Measurements from ENCODE around the gene ASPSCR1. TPM values are rescaled to one million over a fixed set of nuclear protein-coding genes. Genes with fewer than 3 reads are reported as not detected.

ASPSCR1 gene
- total and polyA plus RNA-seq, 2 of the 13 experiments (the other 11 are each of a cell fraction or from before 2014, with no cell fraction given): 274 to 314 TPM

DNA sequence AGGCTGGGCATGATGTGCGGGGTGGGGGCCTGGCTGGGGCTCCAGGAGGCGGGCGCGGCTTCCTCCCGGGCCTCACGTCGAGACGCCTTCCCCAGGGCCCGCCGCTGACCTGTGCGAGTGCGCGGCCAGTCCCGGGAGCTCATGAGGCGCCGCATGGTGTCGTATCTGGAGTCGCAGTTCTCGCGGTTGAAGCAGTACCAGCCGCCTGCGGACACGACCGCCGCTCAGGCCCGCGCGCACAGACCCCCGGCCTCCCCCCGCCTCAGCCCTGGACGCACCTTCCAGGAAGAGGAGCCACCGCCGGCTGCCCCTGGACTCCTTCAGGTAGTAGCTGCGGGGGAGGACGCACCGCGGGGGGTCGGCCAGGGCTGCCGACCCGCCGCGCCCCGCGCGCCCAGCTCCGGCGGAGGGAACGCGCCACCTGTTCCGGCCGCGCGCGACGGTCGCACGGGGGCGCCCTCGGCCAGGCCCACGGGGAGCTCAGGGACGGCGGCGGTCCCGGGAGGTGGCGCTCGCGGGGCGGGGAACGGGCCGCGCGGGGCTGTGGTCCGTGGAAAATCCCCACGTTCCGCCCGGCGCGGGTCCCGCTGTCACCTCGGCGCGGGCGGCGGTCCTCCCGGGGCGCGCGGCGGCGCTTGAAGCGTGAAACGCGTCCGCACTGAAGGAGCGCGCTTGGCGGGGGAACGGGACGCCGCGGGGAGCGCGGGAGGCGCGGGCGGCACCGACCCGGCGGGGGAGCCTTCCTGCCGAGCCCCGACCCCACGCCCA lies 17.9 kb upstream of the ASPSCR1 start (continued):
- peak; percentile 90; the same call in 1 of the 2 replicates for TF ChIP-seq CENPT (CRISPR knock-in tag; IDR thresholded peaks at IDR 0.05; ENCODE audit: low read depth)
- peak; percentile 64 for TF ChIP-seq ASH2L (IDR thresholded peaks at IDR 0.05; ENCODE audit: insufficient read length, low read depth, low read length)
- TF ChIP-seq, protein P1, sequence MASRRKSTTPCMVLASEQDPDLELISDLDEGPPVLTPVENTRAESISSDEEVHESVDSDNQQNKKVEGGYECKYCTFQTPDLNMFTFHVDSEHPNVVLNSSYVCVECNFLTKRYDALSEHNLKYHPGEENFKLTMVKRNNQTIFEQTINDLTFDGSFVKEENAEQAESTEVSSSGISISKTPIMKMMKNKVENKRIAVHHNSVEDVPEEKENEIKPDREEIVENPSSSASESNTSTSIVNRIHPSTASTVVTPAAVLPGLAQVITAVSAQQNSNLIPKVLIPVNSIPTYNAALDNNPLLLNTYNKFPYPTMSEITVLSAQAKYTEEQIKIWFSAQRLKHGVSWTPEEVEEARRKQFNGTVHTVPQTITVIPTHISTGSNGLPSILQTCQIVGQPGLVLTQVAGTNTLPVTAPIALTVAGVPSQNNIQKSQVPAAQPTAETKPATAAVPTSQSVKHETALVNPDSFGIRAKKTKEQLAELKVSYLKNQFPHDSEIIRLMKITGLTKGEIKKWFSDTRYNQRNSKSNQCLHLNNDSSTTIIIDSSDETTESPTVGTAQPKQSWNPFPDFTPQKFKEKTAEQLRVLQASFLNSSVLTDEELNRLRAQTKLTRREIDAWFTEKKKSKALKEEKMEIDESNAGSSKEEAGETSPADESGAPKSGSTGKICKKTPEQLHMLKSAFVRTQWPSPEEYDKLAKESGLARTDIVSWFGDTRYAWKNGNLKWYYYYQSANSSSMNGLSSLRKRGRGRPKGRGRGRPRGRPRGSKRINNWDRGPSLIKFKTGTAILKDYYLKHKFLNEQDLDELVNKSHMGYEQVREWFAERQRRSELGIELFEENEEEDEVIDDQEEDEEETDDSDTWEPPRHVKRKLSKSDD (CRISPR knock-in tag; IDR thresholded peaks at IDR 0.05; ENCODE audit: low read depth): peak; percentile 62; the same call in 1 of the 2 replicates
- no peak for TF ChIP-seq MAFK (conservative IDR thresholded peaks at IDR 0.05 in 1 of 2, IDR thresholded peaks at IDR 0.05 in 1 of 2; ENCODE audit: low read length in 2 of 2)
- TF ChIP-seq NR2F2 (IDR thresholded peaks at IDR 0.05; ENCODE audit: borderline replicate concordance, low read depth): peak; percentile 64; the same call in 1 of the 2 replicates
- peak; percentile 79 for TF ChIP-seq RBFOX2 (IDR thresholded peaks at IDR 0.05; ENCODE audit: low read depth, low read length)
- no peak for TF ChIP-seq ZNF10 (CRISPR knock-in tag; IDR thresholded peaks at IDR 0.05; ENCODE audit: borderline replicate concordance, low read depth)
- TF ChIP-seq, protein P2, sequence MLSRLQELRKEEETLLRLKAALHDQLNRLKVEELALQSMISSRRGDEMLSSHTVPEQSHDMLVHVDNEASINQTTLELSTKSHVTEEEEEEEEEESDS (CRISPR knock-in tag; IDR thresholded peaks at IDR 0.05; ENCODE audit: borderline replicate concordance): no peak
- TF ChIP-seq ZSCAN22 (CRISPR knock-in tag; IDR thresholded peaks at IDR 0.05): no peak
- TF ChIP-seq EZH2 (conservative IDR thresholded peaks at IDR 0.05; ENCODE audit: low read depth, low read length): no peak
- TF ChIP-seq, protein P3, sequence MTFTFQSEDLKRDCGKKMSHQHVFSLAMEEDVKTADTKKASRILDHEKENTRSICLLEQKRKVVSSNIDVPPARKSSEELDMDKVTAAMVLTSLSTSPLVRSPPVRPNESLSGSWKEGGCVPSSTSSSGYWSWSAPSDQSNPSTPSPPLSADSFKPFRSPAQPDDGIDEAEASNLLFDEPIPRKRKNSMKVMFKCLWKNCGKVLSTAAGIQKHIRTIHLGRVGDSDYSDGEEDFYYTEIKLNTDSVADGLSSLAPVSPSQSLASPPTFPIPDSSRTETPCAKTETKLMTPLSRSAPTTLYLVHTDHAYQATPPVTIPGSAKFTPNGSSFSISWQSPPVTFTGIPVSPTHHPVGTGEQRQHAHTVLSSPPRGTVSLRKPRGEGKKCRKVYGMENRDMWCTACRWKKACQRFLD (CRISPR knock-in tag; IDR thresholded peaks at IDR 0.05; ENCODE audit: borderline replicate concordance): no peak
- TF ChIP-seq HNF4A (CRISPR knock-in tag; IDR thresholded peaks at IDR 0.05): no peak
- no peak for TF ChIP-seq KAT2B (IDR thresholded peaks at IDR 0.05; ENCODE audit: borderline replicate concordance, low read depth, low read length)
- TF ChIP-seq, protein P4, sequence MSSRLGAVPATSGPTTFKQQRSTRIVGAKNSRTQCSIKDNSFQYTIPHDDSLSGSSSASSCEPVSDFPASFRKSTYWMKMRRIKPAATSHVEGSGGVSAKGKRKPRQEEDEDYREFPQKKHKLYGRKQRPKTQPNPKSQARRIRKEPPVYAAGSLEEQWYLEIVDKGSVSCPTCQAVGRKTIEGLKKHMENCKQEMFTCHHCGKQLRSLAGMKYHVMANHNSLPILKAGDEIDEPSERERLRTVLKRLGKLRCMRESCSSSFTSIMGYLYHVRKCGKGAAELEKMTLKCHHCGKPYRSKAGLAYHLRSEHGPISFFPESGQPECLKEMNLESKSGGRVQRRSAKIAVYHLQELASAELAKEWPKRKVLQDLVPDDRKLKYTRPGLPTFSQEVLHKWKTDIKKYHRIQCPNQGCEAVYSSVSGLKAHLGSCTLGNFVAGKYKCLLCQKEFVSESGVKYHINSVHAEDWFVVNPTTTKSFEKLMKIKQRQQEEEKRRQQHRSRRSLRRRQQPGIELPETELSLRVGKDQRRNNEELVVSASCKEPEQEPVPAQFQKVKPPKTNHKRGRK (CRISPR knock-in tag; IDR thresholded peaks at IDR 0.05): no peak
- TF ChIP-seq, protein P5, sequence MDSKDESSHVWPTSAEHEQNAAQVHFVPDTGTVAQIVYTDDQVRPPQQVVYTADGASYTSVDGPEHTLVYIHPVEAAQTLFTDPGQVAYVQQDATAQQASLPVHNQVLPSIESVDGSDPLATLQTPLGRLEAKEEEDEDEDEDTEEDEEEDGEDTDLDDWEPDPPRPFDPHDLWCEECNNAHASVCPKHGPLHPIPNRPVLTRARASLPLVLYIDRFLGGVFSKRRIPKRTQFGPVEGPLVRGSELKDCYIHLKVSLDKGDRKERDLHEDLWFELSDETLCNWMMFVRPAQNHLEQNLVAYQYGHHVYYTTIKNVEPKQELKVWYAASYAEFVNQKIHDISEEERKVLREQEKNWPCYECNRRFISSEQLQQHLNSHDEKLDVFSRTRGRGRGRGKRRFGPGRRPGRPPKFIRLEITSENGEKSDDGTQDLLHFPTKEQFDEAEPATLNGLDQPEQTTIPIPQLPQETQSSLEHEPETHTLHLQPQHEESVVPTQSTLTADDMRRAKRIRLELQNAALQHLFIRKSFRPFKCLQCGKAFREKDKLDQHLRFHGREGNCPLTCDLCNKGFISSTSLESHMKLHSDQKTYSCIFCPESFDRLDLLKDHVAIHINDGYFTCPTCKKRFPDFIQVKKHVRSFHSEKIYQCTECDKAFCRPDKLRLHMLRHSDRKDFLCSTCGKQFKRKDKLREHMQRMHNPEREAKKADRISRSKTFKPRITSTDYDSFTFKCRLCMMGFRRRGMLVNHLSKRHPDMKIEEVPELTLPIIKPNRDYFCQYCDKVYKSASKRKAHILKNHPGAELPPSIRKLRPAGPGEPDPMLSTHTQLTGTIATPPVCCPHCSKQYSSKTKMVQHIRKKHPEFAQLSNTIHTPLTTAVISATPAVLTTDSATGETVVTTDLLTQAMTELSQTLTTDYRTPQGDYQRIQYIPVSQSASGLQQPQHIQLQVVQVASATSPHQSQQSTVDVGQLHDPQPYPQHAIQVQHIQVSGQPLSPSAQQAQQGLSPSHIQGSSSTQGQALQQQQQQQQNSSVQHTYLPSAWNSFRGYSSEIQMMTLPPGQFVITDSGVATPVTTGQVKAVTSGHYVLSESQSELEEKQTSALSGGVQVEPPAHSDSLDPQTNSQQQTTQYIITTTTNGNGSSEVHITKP (CRISPR knock-in tag; IDR thresholded peaks at IDR 0.05; ENCODE audit: low read depth): no peak
- TF ChIP-seq, protein P6, sequence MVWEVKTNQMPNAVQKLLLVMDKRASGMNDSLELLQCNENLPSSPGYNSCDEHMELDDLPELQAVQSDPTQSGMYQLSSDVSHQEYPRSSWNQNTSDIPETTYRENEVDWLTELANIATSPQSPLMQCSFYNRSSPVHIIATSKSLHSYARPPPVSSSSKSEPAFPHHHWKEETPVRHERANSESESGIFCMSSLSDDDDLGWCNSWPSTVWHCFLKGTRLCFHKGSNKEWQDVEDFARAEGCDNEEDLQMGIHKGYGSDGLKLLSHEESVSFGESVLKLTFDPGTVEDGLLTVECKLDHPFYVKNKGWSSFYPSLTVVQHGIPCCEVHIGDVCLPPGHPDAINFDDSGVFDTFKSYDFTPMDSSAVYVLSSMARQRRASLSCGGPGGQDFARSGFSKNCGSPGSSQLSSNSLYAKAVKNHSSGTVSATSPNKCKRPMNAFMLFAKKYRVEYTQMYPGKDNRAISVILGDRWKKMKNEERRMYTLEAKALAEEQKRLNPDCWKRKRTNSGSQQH (CRISPR knock-in tag; IDR thresholded peaks at IDR 0.05; ENCODE audit: low read depth): 0 out of 2 replicates have a peak, but pooled peaks have one; percentile 29
